WI38 (cell line): Measurements from ENCODE around the gene TRPV2.

Experiments
- H3K4me3 ChIP-seq: 2 replicates; pipeline ENCODE4 v1.5.1; 2011; ENCODE audit warnings: low read depth, mild to moderate bottlenecking, control low read depth, low read length
- TF ChIP-seq, protein P1 (sequence below): IDR thresholded peaks from 2 replicates; pipeline ENCODE4 v1.5.1; 2012; ENCODE audit warnings: low read depth, mild to moderate bottlenecking, control low read depth, low read length

TRPV2 gene

DNA sequence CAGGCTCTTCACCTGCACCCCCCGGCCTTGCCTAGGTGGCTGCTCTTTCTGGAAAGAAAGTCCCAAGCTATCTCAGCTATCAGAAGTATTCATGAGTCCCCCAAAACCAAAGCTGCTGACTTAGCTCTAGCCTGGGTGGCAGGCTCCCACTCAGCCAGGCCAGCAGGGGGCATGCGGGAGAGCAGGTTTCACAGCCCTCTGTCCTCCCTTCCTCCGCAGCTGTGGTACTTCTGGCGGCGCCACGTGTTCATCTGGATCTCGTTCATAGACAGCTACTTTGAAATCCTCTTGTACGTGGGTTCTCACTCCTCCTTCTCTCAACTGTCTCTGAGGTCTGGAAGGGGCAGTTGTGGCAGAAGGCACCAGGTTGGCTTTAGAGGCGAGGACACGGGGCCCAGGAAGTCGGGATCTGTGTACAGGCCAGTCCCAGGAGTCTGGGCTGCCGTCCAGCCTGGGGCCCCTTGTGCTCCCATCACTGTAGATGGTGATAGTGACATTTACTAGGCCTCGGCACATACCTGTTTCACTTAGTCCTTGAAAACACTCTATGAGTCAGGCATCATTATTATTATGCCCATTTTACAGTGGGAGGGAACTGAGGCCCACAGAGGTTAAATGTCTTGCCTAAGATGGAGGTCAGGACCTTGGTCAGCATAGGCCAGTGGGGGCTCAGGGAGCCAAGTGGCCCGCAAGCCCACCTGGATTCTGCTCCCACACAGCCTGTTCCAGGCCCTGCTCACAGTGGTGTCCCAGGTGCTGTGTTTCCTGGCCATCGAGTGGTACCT lies 12.9 kb downstream of the TRPV2 start:
- TF ChIP-seq, protein P1, sequence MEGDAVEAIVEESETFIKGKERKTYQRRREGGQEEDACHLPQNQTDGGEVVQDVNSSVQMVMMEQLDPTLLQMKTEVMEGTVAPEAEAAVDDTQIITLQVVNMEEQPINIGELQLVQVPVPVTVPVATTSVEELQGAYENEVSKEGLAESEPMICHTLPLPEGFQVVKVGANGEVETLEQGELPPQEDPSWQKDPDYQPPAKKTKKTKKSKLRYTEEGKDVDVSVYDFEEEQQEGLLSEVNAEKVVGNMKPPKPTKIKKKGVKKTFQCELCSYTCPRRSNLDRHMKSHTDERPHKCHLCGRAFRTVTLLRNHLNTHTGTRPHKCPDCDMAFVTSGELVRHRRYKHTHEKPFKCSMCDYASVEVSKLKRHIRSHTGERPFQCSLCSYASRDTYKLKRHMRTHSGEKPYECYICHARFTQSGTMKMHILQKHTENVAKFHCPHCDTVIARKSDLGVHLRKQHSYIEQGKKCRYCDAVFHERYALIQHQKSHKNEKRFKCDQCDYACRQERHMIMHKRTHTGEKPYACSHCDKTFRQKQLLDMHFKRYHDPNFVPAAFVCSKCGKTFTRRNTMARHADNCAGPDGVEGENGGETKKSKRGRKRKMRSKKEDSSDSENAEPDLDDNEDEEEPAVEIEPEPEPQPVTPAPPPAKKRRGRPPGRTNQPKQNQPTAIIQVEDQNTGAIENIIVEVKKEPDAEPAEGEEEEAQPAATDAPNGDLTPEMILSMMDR = peak; percentile 62

DNA sequence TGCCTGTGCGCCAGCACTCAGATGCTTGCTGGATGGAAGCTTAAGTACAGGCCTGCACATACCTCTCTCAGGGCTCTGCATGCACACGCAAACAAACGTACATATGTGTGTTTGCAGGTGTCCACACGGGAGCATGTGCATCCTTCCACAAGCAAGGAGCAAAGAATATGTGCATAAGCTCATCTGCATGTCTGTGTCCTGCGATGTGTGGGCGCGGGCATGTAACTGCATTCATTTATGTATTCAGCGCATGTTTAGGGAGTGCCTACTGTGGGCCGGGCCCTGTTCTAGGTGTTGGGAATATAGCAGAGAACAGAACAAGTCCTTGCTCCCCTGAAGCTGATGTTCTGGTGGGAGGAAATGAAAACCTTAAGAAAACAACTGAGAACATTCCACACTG lies 13.7 kb downstream of the TRPV2 start:
- H3K4me3 ChIP-seq = no peak overlapping the region
- TF ChIP-seq, protein P1 = no peak

More for the DNA sequence above, 12.9 kb downstream of the TRPV2 start:
- H3K4me3 ChIP-seq = no peak overlapping the region

GRCh38 chr17:16430650-16431049 lies 15.3 kb downstream of the TRPV2 start:
- no peak overlapping the region for H3K4me3 ChIP-seq
- TF ChIP-seq, protein P1 = no peak

GRCh38 chr17:16432017-16432416 lies 16.6 kb downstream of the TRPV2 start:
- H3K4me3 ChIP-seq = no peak overlapping the region
- TF ChIP-seq, protein P1 = no peak

DNA sequence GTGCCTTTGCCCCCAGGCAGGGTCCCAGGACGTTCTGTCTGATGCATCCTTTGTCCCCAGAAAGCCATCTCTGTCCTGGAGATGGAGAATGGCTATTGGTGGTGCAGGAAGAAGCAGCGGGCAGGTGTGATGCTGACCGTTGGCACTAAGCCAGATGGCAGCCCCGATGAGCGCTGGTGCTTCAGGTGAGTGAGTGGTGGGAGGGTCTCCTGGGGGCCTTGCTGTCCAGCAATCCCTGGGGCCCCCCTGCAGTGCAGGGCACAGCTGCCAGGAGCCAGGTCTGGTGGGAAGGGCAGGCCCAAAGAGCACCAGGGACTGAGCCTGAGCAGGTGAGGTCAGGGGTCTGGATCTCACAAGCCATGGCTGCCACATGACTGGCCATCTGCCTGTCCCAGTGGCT lies 18.1 kb downstream of the TRPV2 start:
- TF ChIP-seq, protein P1 = no peak
- H3K4me3 ChIP-seq = no peak overlapping the region

GRCh38 chr17:16434662-16435061 lies 19.3 kb downstream of the TRPV2 start:
- no peak overlapping the region for H3K4me3 ChIP-seq
- TF ChIP-seq, protein P1 = no peak
